Inflammatory macrophage (primary cell): Measurements from ENCODE around the gene GJD3.
A peak's percentile ranks its signal among the peaks of the same experiment; 100 is the strongest.

ENCODE experiments used
- DNase-seq, 2 donors: peaks; one replicate each; pipeline ENCODE4 v3.0.0-alpha.2; 2020 to 2022

The GJD3 gene

DNA sequence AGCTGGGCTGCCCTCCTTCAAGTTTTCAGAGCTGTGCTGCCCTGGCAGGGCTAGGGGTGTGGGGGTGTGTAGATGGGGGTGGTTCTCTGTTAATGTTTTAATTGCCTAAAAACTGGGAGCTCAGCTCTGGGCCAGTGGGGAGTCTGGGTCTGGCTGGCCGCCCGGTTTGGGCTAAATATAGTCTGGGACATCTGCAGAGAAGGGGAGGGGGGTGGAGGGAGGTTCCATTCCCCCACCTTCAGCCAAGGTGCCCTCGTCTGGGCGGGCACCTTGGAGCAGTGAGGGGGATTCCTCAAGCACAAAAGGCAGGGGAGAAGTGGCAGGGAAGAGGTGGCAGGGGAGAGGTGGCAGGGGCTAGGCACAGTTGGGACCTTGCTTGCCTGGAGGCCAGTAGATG is 42.6 kb downstream of the GJD3 start:
- DNase-seq: no peak

DNA sequence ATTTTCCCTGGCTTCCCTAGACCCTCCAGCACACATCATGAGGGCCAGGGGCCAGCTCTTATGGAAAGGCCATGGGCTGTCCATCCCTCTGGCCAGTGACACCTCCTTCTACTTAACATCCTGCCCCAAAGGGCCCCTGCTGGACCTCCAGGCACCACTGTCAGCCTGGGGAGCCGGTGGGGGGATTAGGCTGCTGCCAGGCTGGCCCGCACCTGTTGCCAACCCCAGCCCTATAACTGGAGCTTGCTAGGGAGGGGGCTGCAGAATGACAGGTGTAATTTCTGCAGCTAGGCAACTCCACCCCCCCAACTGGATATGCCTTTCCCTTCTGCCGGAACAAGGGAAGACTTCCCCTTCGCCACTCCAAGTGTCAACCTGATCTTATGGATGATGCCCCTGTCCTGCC is 43.0 kb downstream of the GJD3 start:
- DNase-seq: no peak

DNA sequence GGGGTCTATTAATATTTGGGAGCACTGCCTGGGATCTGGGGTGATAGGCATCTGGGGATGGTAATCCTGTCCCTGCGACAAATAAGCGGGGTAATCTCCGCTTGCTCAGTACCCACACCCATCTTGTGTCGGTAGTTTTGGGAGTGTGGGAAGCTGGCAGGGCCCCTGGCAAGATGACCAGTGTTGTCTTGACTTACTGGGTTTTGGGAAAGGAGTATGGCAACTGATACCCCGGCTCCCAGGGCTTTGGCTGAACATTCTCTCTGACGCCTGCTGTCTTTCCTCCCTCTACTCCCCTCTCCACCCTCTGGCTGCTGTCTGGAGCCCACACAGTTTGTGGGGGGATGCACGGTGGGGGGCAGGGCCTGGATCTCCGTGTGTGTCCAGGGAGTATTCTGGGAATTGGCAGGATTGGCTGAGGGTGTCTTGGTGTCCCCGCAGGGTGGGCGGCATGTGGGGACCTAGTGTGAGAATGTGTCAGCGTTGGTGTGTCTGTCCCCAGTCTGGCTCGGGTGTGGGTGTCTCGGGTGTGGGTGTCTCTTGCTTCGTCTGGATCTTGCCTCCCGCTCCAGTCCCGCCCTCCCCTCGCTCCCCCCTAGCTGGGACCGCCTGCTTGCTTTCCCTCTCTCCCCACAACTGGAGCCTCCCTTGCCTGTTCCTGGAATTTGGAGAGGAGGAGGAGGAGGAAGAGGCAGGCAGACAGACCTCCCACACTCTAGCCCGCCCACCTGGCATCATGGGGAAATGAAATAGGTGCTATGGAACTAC is 43.6 kb downstream of the GJD3 start:
- peak in 1 of 2 donors; percentile 35 for DNase-seq

DNA sequence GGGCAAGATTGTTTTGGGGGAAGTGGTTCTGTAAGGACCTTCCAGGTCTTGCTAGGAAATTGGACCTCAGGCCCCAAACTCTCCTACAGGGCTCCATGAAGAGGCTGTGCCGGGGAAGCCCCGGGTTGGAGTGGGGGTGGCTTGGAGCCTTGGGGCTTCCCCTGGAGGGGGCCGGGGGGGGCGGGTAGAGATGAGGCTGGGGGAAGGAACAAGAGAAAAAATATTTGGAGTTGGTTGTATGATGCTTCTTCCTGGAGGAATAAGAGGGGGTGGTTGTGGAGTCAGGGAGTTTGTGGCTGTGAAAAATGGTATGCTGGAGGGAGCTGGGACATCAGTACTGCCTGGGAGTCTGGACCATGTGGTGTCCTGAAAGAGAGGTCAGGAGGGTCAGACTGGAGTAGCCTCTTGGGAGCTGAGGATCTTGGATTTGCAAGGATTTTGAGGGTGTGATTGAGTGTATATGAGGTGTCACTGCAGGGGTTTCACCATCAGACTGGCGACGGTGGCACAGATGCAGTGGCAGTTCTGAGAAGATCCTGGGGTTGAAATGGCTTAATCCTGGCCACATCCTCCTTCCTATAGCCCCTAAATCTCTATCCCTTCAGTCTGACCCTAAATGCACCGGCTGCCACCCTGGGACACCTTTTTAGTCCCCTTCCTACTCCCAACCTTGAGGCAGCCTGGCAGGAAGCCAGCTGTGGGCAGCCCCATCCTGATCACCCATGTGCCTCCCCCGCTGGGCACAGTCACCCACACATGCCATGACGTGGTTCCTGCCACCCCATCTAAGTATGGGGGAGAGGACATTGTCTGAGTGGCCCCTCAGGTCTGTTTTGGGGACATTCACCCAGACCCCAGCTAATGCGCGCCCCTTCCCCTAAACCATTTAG is 44.6 kb downstream of the GJD3 start:
- DNase-seq: peak; percentile 21 to 53

DNA sequence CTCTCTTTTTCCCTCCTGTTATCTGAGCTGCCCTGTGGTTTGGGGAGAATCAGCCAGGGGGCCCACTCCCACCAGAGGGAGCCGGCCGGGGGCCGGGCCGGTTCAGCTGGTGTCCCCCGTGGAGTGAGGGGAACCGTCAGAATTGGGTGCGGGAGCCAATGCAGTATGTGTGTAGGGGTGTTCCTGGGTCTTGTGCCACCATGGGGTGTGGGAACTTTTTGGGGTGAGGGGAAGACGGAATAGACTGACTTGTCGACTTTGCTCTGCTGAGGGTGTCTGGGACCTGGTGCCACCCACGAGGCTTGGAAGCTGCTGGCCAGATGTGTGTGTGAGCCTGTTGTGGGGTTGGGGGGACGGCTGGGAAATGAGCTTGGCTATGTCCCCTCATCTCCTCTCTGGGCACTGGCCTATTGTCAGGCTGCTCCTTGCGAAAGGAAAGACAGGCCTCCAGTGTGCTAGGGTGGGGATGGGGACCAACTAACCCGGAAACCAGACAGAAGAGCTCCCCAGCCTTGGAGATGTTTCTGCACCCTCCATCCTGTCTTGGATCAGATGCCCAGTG is 45.6 kb downstream of the GJD3 start:
- DNase-seq: no peak

DNA sequence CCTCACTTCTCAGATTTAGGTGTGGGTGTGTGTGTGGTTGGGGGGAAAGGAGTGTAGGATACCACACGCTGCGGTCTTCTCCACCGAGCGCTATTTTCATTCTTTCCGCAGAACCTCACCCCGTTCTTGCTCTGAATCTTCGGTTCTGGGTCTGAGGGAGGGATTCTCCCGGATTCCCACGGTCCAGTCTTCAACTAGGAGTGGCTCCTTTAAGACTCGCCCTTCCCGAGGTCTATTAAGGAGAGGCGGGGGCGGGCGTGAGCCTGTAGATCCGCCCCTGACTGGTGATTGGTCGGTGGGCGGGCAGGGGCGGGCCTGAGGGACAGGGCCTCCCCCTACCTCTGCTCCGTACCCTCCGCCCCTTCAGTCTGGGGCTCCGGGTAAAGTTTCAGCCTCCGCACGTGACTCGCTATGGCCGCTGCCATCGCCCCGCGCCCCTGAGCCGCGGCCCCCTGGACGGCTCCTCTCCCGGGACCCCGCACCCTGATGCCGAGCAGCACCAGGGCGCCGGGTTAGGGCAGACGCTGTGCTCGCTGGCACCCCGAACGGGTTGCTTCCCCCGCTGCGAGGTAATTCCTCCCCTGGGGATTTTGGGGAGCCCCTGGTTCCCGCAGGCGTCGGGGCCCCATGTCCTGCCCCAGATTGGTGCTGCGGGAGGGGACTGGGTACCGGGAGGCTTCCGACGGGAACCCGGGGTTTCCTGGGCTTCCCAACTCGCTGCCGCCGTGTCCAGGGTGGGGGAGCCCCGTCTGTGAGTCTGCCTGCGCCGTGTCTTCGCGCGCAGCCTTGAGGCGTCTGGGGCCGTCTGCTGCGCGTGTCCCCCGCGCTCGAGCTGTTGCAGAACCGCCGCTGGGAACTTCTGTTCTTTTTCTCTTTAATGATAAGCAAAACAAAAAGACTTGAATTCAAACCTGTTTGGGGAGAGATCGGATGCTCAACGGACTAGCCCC is 46.4 kb downstream of the GJD3 start:
- peak; percentile 94 to 97 for DNase-seq

DNA sequence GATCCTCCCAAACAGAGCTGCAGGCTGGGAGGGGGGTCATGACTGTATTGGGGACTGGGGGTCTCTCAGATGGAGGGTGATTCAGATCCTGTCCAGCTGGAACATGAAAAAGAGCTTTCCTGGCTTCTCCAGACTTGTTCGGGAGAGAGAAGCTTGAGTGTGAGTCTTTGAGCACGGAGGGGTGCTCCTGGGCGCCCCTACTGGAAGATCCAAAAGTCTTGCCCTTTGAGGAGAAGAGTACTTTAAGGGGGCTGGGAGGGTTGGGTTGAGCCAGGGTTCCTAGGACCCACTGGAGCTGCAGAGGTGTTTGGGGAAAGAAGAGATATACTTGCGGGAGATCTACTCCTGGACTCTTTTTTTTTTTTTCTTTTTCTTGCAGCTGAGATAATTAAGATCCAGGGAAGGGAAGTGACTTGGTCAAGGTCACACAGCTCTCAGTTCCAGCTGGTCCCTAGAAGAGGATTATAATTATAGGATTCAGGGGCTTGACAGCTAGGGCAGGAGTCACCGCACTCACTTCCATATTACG is 47.1 kb downstream of the GJD3 start:
- DNase-seq: peak; percentile 49 to 52

DNA sequence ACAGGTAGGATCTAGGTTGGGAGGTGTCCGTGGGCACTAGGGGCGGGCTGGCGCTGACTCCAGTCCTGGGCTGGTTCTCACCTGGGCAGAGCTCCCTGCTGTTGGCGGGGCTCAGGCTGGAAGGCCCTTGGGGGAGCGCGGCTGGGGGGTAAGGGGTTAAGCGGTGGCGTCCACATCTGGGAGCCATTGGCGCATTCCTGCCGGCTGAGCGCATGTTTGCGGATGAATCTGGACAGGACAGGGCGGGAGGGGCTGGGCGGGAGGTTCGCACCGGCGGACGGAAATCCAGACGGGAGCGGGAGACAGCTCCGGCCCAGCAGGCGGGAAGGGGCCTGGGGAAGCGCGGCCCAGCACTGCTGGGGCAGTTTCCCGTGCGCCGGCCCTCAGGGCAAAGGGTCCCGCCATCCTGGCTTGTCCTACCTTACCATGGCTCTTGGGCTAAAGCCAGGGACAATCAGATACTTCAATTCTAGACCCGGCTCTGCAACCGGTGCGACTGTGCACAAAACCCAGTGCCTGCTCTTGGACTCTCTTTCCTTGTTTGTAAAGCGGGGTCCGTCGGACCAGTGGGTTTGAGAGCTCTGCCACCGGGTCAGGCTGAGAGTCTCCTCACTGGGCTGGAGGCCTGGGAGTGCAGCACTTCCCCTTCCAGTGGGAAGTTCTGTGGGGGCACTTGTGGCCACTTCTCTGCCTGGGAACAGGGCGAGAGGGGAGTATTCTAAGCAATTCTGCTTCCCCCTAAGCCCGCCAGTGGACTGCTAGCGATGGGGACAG is 47.8 kb downstream of the GJD3 start:
- peak; percentile 62 to 80 for DNase-seq

DNA sequence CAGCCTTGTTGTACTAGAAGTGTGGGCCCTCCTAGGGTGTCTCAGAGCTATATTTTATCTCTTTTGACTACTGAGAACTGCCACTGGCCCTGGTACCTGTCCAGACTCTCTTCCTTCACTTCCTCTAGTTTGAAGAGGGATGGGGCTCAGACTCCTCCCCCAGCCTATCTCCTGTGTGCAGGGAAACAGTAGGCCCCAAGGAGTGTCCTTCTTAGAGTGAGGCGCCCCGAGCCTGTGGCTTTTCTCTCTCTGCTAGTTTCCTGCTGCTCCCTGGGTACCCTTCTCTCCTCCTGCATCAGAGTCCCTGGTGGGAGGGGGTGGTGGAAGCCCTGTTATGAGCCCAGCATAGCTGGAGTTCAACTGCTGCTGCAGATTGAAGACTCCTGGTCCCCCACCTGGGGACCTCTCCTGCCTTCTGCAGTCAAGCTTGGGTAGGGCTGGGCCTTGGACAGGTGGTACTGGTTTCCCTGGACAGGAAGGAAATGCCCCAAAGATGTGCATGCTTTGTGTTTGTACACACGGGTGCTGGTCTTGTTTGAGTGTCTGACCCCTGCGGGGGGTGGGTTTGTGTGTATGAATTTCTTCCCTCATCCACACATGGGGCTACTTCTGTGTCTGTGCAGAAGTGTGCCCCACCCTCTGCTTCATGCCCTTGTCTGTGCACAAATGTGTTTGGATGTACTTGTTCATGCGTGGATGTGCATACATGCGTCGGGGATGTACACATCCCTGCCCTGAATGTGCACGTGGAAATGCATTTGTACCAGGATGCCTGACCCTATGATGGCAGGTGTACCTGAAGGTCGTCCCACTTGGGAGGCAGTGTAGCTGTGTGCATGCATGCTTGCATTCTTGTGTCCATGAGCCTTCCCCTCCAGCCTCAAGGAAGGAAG is 48.6 kb downstream of the GJD3 start:
- no peak for DNase-seq

DNA sequence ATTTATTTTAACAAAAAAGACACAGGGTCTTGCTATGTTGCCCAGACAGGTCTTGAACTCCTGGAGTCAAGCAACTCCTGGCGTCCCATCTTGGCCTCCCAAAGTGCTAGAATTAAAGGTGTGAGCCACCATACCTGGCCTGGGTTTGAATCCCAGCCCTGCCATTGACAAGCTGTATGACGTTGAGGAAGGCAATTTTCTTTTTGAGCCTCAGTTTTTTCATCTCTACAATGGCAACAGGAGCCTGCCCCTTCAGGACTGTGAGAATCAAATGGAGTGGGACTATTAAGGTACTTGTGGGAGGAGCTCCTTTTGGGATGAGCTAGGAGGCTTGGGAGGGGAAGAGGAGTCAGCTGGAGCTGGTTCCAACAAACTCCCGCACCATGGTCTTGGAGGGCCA is 49.3 kb downstream of the GJD3 start:
- DNase-seq: no peak

DNA sequence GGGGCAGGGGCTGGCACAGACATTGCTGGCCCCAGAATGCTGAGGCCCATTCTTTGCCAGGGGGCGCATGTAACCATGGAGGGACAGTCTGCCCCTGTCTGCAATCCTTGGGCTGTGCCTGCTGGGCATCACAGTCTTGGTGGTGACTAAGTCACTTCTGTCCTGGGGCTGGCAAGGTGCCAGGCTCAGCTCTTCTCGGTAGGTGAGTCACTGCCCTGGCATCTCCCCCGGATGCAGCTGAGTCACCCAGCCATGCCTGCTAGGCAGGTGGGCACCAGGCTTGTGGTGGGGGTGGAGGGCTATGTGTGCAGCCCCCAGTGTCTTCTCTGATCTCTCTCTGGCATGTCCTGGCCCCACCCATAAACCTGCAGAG is 50.0 kb downstream of the GJD3 start:
- DNase-seq: peak; percentile 84 to 87

DNA sequence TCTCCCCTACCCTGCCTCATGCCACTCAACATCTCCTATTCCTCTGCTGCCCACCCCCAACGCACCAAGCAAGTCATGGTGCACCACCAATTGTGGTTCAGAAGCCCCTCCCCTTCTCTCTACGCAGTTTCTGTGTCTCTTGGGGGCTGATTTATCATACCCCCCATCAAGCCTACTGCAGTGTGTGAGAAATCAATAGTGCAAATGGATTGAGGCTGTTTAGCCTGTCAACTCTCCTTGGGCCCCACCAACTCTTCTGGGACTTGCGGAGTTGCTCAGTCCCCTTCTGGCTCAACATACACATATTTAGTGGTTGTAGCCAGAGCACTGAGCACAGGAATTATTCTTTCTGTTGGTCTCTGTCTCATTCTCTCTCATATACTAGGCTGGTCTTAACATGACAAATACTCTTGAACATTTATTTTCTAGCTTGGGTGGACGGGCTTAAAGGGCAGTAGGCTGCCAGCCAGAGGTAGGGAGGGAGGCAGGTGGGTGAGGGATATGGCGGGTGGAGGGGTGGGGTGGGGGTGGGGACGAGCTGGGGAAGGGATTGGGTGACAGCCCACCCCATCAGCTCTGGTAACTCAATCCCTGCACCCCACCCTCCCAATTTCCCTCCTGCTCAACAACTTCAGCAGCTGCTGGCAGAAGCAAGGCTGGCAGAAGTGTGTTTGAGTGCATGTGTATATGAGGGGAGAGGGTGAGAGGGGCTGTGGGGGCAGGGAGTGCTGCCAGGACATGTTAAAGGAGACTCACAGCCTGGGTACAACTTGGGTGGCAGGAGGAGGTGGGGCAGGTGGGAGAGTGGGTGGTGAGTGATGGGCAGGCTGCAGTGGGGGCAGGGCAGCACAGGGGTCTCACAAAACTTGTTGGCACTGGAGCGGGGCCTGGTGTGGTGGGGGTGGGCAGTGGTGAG is 50.6 kb downstream of the GJD3 start:
- DNase-seq: no peak
